SK-N-MC (cell line): ENCODE measurements around the gene MUC5B.

Experiments
- DNase-seq: peaks from one replicate; pipeline ENCODE4 v3.0.0-alpha.2; 2011; ENCODE audit warnings: low read depth, low spot score
- H3K27ac ChIP-seq: fragments of 200-600 bp; sonication (generic); 2 replicates; pipeline ENCODE4 v1.5.1; 2016; ENCODE audit warnings: mixed run types
- H3K36me3 ChIP-seq: fragments of 200-600 bp; sonication (generic); 2 replicates; pipeline ENCODE4 v1.6.1; 2017; ENCODE audit warnings: antibody characterized with exemption, low read length, mixed read lengths; ENCODE audit not compliant: insufficient read depth
- H3K4me3 ChIP-seq: fragments of 200-600 bp; sonication (generic); 2 replicates; pipeline ENCODE4 v1.5.1; 2016
- H3K9ac ChIP-seq: fragments of 200-600 bp; sonication (generic); 2 replicates; pipeline ENCODE4 v1.8.0; 2017; ENCODE audit warnings: mixed run types, mixed read lengths; ENCODE audit not compliant: insufficient read length
- H3K9me3 ChIP-seq: fragments of 200-600 bp; sonication (generic); 2 replicates; pipeline ENCODE4 v1.6.1; 2017; ENCODE audit warnings: low read depth, mild to moderate bottlenecking, antibody characterized with exemption, low read length, moderate library complexity, mixed read lengths
- EZH2 ChIP-seq: fragments of 200-600 bp; sonication (generic); IDR thresholded peaks from one replicate; pipeline ENCODE4 v1.6.1; 2017; ENCODE audit warnings: antibody characterized with exemption
- FOXP2 ChIP-seq: optimal IDR thresholded peaks from 2 replicates; pipeline ENCODE3; 2011; ENCODE audit warnings: mild to moderate bottlenecking, moderate library complexity; ENCODE audit not compliant: insufficient read depth; ENCODE audit errors: extremely low read length, control extremely low read depth
- POLR2AphosphoS5 ChIP-seq: IDR thresholded peaks from 2 replicates; pipeline ENCODE4 v1.6.1; 2012; ENCODE audit warnings: mild to moderate bottlenecking, low read depth, low read length, borderline replicate concordance

MUC5B gene

GRCh38 chr11:1300569-1301187 is 77.8 kb downstream of the MUC5B start:
- DNase-seq = no peak
- Histone ChIP-seq H3K36me3 (no peaks in the 10 kb centered on the region), H3K4me3 (no peak overlapping the region), H3K27ac (no peak overlapping the region), H3K9ac (no peak overlapping the region), H3K9me3 (no peaks in the 10 kb centered on the region)
- no peak for TF ChIP-seq FOXP2
- no peak for TF ChIP-seq EZH2
- no peak for TF ChIP-seq POLR2AphosphoS5

GRCh38 chr11:1301220-1302000 is 78.5 kb downstream of the MUC5B start:
- no peak overlapping the region for H3K27ac ChIP-seq
- DNase-seq = no peak
- TF ChIP-seq EZH2 = no peak
- TF ChIP-seq POLR2AphosphoS5 = no peak
- no peak for TF ChIP-seq FOXP2

GRCh38 chr11:1302041-1302460 is 79.2 kb downstream of the MUC5B start:
- H3K9ac ChIP-seq = no peak overlapping the region
- H3K4me3 ChIP-seq = no peak overlapping the region
- TF ChIP-seq POLR2AphosphoS5 = no peak
- no peak for TF ChIP-seq EZH2
- no peak for TF ChIP-seq FOXP2
- H3K9me3 ChIP-seq = no peaks in the 10 kb centered on the region
- DNase-seq = no peak
- no peaks in the 10 kb centered on the region for H3K36me3 ChIP-seq
- H3K27ac ChIP-seq = no peak overlapping the region

More at GRCh38 chr11:1301220-1302000, 78.5 kb downstream of the MUC5B start:
- Histone ChIP-seq H3K9ac (no peak overlapping the region), H3K9me3 (no peaks in the 10 kb centered on the region), H3K36me3 (no peaks in the 10 kb centered on the region), H3K4me3 (no peak overlapping the region)

DNA sequence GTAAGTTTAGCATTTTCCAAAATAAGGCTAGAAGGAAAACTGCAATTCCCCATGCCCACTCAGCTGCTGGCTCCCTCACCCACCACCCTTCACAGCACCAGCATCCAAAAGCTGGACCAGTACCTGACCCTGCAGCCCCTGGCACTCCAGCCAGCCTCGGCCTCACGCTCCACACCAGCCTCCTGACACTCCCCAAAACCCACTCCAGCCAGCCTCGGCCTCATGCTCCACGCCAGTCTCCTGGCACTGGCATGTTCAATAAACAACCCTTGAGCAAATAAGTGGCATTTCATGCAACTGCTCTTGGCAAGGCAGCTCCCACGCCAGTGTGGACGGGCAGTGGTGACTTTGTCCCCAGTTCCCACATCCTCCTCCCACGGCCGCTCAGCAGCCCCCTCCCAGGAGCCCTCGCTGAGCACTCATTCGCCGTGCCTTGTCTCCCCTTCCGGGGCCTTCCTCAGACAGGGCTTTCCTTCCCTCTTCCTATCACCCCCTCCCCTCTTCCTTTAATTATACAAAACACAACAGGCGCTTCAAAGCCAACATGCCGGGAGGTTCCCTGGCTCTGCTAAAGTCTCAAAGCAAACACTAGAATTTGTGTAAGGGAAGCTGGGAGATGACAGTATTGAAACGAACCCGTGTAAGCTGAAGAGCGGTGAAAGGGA is 79.7 kb downstream of the MUC5B start:
- no peak for DNase-seq
- Histone ChIP-seq H3K4me3 (no peak overlapping the region), H3K36me3 (no peaks in the 10 kb centered on the region), H3K27ac (no peak overlapping the region), H3K9ac (no peak overlapping the region), H3K9me3 (no peaks in the 10 kb centered on the region)
- TF ChIP-seq POLR2AphosphoS5 (no peak), EZH2 (no peak), FOXP2 (no peak)

GRCh38 chr11:1303126-1303821 is 80.4 kb downstream of the MUC5B start:
- DNase-seq = no peak
- H3K27ac ChIP-seq = no peak overlapping the region
- H3K9me3 ChIP-seq = no peaks in the 10 kb centered on the region
- no peak overlapping the region for H3K4me3 ChIP-seq
- TF ChIP-seq POLR2AphosphoS5 (no peak), FOXP2 (no peak), EZH2 (no peak)
- H3K9ac ChIP-seq = no peak overlapping the region
- H3K36me3 ChIP-seq = no peaks in the 10 kb centered on the region

DNA sequence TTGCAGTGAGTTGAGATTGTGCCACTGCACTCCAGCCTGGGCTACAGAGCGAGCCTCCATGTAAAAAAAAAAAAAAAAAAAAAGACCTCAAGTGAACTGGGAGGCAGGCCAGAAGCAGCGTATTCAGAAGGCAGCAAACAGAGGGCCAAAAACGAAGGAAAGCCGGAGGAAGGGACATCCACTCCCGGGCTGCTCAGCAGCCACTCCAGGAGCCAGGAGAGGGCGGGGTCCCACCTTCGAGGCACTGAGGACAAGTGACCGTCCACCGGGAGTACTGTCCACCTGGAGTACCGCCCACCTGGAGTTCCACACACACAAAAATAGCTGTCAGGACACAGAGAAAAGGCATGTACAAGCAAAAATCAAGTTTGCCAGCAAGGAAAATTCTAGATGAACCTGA is 81.1 kb downstream of the MUC5B start:
- H3K9me3 ChIP-seq = no peaks in the 10 kb centered on the region
- no peak overlapping the region for H3K9ac ChIP-seq
- no peak overlapping the region for H3K4me3 ChIP-seq
- H3K36me3 ChIP-seq = no peaks in the 10 kb centered on the region
- DNase-seq = no peak
- no peak overlapping the region for H3K27ac ChIP-seq
- TF ChIP-seq FOXP2 (no peak), EZH2 (no peak), POLR2AphosphoS5 (no peak)

DNA sequence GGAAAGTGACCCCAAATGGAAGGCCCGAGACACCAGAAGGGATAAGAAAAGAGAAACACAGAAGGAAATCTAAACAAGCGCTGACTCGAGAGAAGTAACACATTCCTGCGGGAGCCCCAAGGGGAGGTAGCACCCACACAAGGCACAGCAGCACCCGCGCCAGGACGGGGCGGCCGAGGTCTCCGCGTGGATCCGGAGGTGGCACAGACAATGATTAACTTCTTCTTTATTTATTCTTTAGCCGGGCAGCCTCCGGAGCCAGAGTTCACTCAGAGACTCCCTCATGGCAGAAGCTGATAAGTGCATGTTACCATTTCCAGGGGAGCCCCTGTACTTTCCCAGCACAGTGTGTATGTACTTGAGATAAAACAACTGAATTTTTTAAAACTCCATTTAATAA is 81.5 kb downstream of the MUC5B start:
- no peak for TF ChIP-seq FOXP2
- Histone ChIP-seq H3K9me3 (no peaks in the 10 kb centered on the region), H3K36me3 (no peaks in the 10 kb centered on the region), H3K4me3 (no peak overlapping the region), H3K27ac (no peak overlapping the region), H3K9ac (no peak overlapping the region)
- DNase-seq = no peak

DNA sequence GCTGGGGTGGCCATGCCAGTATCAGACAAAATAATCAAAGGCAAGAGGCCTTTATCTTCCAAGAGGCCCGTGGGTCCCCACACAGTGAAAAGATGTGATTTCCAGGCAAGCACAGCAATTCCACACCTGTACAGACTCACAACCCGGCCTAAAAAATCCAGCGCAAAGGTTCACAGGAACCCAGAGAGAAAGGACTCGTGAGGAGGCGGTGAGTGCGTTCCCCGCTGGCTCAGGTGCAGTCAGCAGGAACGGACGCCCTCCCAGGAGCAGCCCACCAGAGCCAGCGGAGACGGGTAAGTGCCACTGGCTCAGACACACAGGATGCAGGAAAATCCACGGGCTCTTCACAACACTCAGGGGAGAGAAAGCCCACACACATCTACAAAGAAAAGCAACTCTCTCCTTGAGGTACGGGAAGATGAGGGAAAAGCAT is 82.2 kb downstream of the MUC5B start:
- DNase-seq = no peak
- Histone ChIP-seq H3K27ac (no peak overlapping the region), H3K9ac (no peak overlapping the region), H3K4me3 (no peak overlapping the region), H3K36me3 (no peaks in the 10 kb centered on the region), H3K9me3 (no peaks in the 10 kb centered on the region)
- TF ChIP-seq EZH2 (no peak), POLR2AphosphoS5 (no peak), FOXP2 (no peak)
